Stimulated activated CD8-positive, alpha-beta memory T cell treated with anti-CD3 and anti-CD28 coated beads, Interleukin-15, amount 100 ng/mL, for 4 hours (primary cell): ENCODE results near the gene CEBPA.
"Not testable (repeated sequence)": the region's sequence is repeated elsewhere in the genome, so short reads cannot be mapped to it uniquely, and the experiment has no call there.

Source experiments
- DNase-seq, 2 donors: peaks; one replicate each; pipeline ENCODE4 v3.0.0-alpha.2; 2020; ENCODE audit warnings: low read depth in 2 of 2

Gene CEBPA

GRCh38 chr19:33301144-33301899, 1.0 kb downstream of the CEBPA start:
- no peak for DNase-seq

GRCh38 chr19:33300894-33301143, 1.5 kb downstream of the CEBPA start:
- DNase-seq: no peak

GRCh38 chr19:33300009-33300893, 2.1 kb downstream of the CEBPA start:
- DNase-seq: no peak

- DNase-seq: no peak
Measured at GRCh38 chr19:33299051-33299688, 3.2 kb downstream of the CEBPA start.

- no peak for DNase-seq
Measured at GRCh38 chr19:33298146-33298911, 4.0 kb downstream of the CEBPA start.

GRCh38 chr19:33297401-33298145, 4.8 kb downstream of the CEBPA start:
- DNase-seq: no peak

- DNase-seq: no peak
Measured at GRCh38 chr19:33296488-33296971, 5.8 kb downstream of the CEBPA start.

- no peak for DNase-seq
Measured at GRCh38 chr19:33295621-33296487, 6.5 kb downstream of the CEBPA start.

- DNase-seq: not testable (repeated sequence)
Measured at GRCh38 chr19:33295046-33295445, 7.3 kb downstream of the CEBPA start.

GRCh38 chr19:33294058-33294798, 8.1 kb downstream of the CEBPA start:
- no peak for DNase-seq

GRCh38 chr19:33293255-33294057, 8.9 kb downstream of the CEBPA start:
- no peak for DNase-seq

- no peak for DNase-seq
Measured at GRCh38 chr19:33292595-33293254, 9.6 kb downstream of the CEBPA start.

- no peak for DNase-seq
Measured at GRCh38 chr19:33291623-33292534, 10.5 kb downstream of the CEBPA start.

GRCh38 chr19:33290956-33291622, 11.2 kb downstream of the CEBPA start:
- no peak for DNase-seq

- no peak for DNase-seq
Measured at GRCh38 chr19:33290082-33290815, 12.1 kb downstream of the CEBPA start.

- DNase-seq: no peak
Measured at GRCh38 chr19:33289261-33289660, 13.1 kb downstream of the CEBPA start.
